Lower leg skin (tissue), 4 donors: ENCODE data around the gene PDIA6. TPM values are rescaled to one million over a fixed set of nuclear protein-coding genes. Genes with fewer than 3 reads are reported as not detected.
A peak's percentile ranks its signal among the peaks of the same experiment; 100 is the strongest.
"Not testable (repeated sequence)": the region's sequence is repeated elsewhere in the genome, so short reads cannot be mapped to it uniquely, and the experiment has no call there.

Source experiments
- DNase-seq, 2 donors: peaks; one replicate each; pipeline ENCODE4 v3.0.0-alpha.2; 2019; ENCODE audit warnings: low spot score in 2 of 2
- H3K4me3 ChIP-seq: fragments of 200-600 bp; sonication (generic); 2 replicates; pipeline ENCODE4 v1.5.1; 2017; ENCODE audit warnings: mild to moderate bottlenecking, low read depth; ENCODE audit not compliant: poor library complexity, severe bottlenecking
- POLR2A ChIP-seq, 2 donors: fragments of 450-650 bp; IDR thresholded peaks; one replicate each; pipeline ENCODE4 v1.6.1; 2016 to 2017; ENCODE audit warnings: antibody characterized with exemption in 2 of 2, mild to moderate bottlenecking in 1 of 2, moderate library complexity in 1 of 2
- WGBS, 2 donors: methylation state at CpG; one replicate each; pipeline ENCODE4 v1.1.5; 2018; 5-methylcytosine and 5-hydroxymethylcytosine counted together
- intact Hi-C: fragments of 100-400 bp; cut with DNase I; formaldehyde crosslinking; loops from one replicate; pipeline ENCODE4 v1.15.0; 2023; ENCODE audit warnings: low total_unique reads
- total RNA-seq, 4 donors: library from RNA; depleted of rRNA; stranded (reverse); fragments of >200 nt; gene quantifications; one replicate each; pipeline ENCODE4 v1.1.0, GENCODE V29; 2016
- TF ChIP-seq, protein P1 (sequence below), 3 donors: fragments of 450-650 bp; IDR thresholded peaks; one replicate each; pipeline ENCODE4 v1.5.1; 2016; ENCODE audit warnings: antibody characterized with exemption in 3 of 3, mild to moderate bottlenecking in 3 of 3, moderate library complexity in 2 of 3

Gene PDIA6
- total RNA-seq, 4 donors from 2014 or later = 50.5 to 97.7 (median 73.7) TPM

DNA sequence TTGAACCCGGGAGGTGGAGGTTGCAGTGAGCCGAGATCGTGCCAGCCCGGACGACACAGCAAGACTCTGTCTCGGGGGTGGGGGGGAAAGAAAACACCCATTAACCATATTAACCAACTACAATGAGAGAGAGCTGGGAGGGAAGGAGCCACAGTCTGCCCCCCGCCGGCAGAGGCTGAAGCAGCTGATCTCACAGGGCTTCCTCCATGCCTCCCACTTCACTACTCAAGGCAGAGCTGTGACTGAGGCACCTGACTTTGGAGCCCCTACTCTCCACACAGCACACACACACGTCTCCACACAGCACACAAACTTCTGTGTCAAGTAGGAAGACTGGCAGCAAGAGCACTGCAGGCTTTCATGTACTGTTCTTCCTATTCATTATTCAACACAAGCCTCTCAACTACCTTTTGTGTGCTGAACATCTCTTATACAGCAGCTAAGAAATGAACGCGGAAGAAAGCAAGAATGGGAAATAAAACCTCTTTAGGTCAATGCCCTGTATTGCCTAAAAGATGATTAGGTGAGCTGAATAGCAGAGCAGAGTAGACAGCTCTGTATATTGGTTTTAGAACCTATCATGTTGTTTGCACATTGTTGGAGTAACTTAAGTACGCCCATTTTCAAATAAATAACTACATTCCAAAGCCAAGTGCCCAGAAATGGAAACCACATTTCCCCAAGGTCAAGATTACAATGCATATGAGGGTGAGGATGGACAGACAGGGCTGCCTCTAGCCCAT, 26.2 kb downstream of the PDIA6 start:
- DNase-seq = no peak
- 88 to 97% methylated on average over 12 of the region's 12 CpGs for WGBS, 2 donors
- intact Hi-C loops = no loop called here
- H3K4me3 ChIP-seq = no peak overlapping the region
- TF ChIP-seq POLR2A (IDR thresholded peaks at IDR 0.05) = no peak
- TF ChIP-seq, protein P1, sequence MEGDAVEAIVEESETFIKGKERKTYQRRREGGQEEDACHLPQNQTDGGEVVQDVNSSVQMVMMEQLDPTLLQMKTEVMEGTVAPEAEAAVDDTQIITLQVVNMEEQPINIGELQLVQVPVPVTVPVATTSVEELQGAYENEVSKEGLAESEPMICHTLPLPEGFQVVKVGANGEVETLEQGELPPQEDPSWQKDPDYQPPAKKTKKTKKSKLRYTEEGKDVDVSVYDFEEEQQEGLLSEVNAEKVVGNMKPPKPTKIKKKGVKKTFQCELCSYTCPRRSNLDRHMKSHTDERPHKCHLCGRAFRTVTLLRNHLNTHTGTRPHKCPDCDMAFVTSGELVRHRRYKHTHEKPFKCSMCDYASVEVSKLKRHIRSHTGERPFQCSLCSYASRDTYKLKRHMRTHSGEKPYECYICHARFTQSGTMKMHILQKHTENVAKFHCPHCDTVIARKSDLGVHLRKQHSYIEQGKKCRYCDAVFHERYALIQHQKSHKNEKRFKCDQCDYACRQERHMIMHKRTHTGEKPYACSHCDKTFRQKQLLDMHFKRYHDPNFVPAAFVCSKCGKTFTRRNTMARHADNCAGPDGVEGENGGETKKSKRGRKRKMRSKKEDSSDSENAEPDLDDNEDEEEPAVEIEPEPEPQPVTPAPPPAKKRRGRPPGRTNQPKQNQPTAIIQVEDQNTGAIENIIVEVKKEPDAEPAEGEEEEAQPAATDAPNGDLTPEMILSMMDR (IDR thresholded peaks at IDR 0.05) = no peak

DNA sequence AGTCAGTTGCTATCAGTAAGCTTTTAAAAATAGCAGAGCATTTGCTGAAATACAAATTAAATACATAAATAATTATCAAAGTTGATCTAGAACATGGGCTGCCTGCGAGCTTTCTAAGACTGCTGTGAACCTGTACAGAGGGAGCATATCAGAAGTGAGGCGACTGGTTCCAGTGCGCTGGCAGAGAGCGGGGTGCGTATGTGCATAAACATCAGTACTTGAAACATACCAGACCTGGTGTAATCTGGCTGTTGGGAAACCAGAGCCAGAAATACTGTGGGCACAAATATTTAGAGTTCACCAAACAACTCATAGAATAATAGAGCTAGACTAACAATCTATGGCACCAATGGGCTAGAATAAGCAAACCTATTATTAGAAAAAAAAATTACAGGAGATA, 27.3 kb downstream of the PDIA6 start:
- intact Hi-C loops = no loop called here
- no peak for TF ChIP-seq POLR2A (IDR thresholded peaks at IDR 0.05)
- TF ChIP-seq, protein P1 (IDR thresholded peaks at IDR 0.05) = no peak
- no peak for DNase-seq
- 96% methylated on average over 5 of the region's 5 CpGs for WGBS, 2 donors
- no peak overlapping the region for H3K4me3 ChIP-seq

DNA sequence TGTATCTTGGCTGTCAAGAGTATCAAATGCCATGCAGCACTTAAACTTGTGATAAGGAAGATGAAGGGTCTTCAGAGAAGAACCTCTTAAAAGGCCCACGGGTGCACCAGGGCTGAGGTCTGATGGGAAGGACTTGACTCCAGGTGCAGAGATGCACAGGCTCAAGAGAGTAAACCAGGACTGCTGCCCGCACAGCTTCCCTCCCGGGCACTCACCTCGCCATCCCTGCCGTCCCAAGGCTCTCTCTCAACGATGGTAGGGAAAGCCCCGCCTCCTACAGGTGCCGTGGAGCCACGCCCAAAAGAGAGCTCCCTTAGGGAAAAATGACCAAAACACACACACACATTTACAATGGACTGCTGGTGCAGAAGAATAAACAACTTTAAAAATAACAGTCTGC, 27.9 kb downstream of the PDIA6 start:
- H3K4me3 ChIP-seq = no peak overlapping the region
- intact Hi-C loops = no loop called here
- TF ChIP-seq POLR2A (IDR thresholded peaks at IDR 0.05) = no peak
- TF ChIP-seq, protein P1 (IDR thresholded peaks at IDR 0.05) = no peak
- 72 to 79% methylated on average over 9 of the region's 9 CpGs for WGBS, 2 donors
- DNase-seq = peak in 1 of 2 donors; percentile 65

DNA sequence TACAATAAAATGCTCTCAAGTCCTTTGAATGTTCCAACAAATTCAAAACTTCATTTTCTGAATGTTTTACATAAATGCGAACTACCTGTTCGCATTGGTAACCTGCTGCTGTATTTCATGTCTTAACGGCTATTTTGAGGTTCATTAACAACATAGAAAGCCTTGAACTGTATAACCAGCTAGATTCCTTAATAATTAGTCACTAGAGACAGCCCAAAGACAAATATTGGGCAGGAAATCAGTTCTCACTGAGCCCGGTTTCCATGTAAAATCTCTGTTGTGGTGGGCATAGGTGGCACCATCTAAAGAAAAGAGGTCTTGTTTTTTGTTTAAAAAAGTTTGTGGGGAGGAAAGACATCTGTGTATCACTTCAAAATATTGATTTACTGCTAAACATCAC, 29.2 kb downstream of the PDIA6 start:
- 85 to 87% methylated on average over 4 of the region's 4 CpGs for whole genome bisulfite sequencing, 2 donors
- TF ChIP-seq, protein P1 (IDR thresholded peaks at IDR 0.05) = no peak
- intact Hi-C loops = no loop called here
- no peak for DNase-seq
- no peak overlapping the region for H3K4me3 ChIP-seq

DNA sequence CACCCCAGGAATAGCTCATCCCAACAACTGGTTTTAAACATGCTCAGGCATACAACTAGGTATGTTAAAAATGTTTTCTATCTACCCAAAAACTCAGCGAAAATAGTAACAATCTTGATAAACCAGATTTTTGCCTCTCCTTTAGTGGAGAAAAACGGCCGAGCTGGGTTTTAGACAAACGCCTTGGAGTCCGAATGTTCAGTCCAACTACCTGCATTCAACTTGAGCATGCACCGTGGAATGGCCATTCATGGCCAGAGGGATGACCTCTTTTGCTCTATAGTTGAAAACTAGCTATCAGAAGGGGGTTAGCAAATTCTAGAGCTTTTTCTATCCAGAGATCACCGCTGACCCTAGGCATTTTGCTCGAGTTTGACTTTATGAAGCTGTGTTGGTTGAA, 30.8 kb downstream of the PDIA6 start:
- intact Hi-C loops = no loop called here
- no peak for DNase-seq
- no peak overlapping the region for H3K4me3 ChIP-seq
- no peak for TF ChIP-seq POLR2A (IDR thresholded peaks at IDR 0.05)
- TF ChIP-seq, protein P1 (IDR thresholded peaks at IDR 0.05) = no peak
- 92 to 95% methylated on average over 8 of the region's 8 CpGs for WGBS, 2 donors

DNA sequence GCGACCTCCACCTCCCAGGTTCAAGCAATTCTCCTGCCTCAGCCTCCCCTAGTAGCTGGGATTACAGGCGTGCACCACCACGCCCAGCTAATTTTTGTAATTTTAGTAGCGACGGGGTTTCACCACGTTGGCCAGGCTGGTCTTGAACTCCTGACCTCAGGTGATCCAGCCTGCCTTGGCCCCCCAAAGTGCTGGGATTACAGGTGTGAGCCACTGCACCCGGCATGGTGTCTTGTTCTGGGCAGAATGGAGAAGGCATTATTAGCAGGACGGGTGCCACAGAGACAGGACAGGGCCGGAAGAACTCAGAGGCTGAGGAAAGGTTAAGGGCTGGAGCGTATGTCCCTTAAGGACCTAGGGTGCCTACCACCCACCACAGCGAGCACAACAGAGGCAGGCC, 31.8 kb downstream of the PDIA6 start:
- intact Hi-C loops, H3K4me3 ChIP-seq: not testable (repeated sequence)
- 89 to 95% methylated on average over 11 of the region's 11 CpGs for WGBS, 2 donors
- DNase-seq = peak in 1 of 2 donors; percentile 74
